ENCODE measurements around the gene B4GALT3.

The B4GALT3 gene

GRCh38 chr1:161196521-161197451, 19.5 kb upstream of the B4GALT3 start:
- TF ChIP-seq FOXK2 (IDR thresholded peaks at IDR 0.05) (no peak), SP1 (IDR thresholded peaks at IDR 0.05) (no peak), CTBP1 (IDR thresholded peaks at IDR 0.05; ENCODE audit: borderline replicate concordance) (no peak), ZNF384 (IDR thresholded peaks at IDR 0.05) (no peak), ARNT (IDR thresholded peaks at IDR 0.05) (no peak), L3MBTL2 (conservative IDR thresholded peaks at IDR 0.05) (no peak), BHLHE40 (IDR thresholded peaks at IDR 0.05; ENCODE audit: borderline replicate concordance) (no peak), ELF4 (IDR thresholded peaks at IDR 0.05) (no peak), SUZ12 (IDR thresholded peaks at IDR 0.05) (no peak), NFRKB (IDR thresholded peaks at IDR 0.05) (no peak), HDGF (IDR thresholded peaks at IDR 0.05; ENCODE audit: borderline replicate concordance) (no peak), FOXM1 (IDR thresholded peaks at IDR 0.05; ENCODE audit: borderline replicate concordance) (no peak)
- POLR2A ChIA-PET = interaction anchor here (1.0 kb wide), 1 partner anchor 193 kb away, joined by 3 read pairs; no protein-coding TSS in a partner anchor
- DNase-seq (ENCODE audit: extremely low spot score) = no peak
- CTCF ChIA-PET = interaction anchor here (0.6 kb wide), 1 partner anchor 194 kb away, joined by 3 read pairs; no protein-coding TSS in a partner anchor

DNA sequence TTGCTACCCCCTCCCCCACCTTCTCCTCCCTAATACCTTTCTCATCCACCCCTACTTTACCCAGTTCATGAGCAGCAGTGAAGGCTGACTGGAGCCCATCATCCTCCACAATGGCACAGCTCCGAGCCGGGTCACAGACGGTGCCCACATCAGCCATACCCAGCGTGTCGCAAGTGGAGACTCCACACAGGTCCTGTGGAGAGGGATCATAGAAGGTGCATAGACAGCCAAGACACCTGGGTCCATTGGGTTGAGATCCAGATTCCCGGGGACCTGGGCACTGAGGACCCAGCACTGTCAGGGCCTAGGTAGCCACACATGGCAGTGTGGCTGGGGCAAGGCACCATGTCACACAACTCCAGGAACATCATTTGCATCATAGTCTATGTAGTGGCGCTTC, 18.8 kb upstream of the B4GALT3 start:
- POLR2A ChIA-PET = no interaction called here
- CTCF ChIA-PET = no interaction called here
- DNase-seq (ENCODE audit: extremely low spot score) = no peak
- TF ChIP-seq TARDBP (IDR thresholded peaks at IDR 0.05) = no peak

DNA sequence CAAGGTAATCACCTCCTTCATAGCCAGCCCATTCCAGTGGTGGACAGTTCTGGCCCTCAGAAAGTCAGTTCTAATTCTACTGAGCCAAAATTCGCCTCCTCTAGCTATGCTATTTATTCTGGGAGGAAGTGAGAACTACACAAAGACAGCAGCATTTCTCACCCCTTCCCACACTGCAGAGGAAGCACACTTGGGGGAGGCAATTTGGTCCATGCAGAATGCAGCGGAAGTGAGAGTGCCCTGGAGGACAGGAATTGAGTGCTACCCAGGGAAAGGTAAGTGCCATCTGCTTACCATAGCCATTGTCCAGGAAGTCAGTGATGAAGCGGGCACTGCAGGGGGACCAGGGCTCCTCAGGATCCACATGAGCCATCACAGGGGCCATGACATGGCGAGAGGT, 17.9 kb upstream of the B4GALT3 start:
- ChIA-PET POLR2A (no interaction called here), CTCF (no interaction called here)
- TF ChIP-seq LEF1 (IDR thresholded peaks at IDR 0.05; ENCODE audit: borderline replicate concordance) (no peak), ZNF384 (IDR thresholded peaks at IDR 0.05) (no peak), SUZ12 (IDR thresholded peaks at IDR 0.05) (no peak), CTBP1 (IDR thresholded peaks at IDR 0.05; ENCODE audit: borderline replicate concordance) (no peak), NFRKB (IDR thresholded peaks at IDR 0.05) (no peak), FOXM1 (IDR thresholded peaks at IDR 0.05; ENCODE audit: borderline replicate concordance) (no peak), ELF4 (IDR thresholded peaks at IDR 0.05) (no peak), SP1 (IDR thresholded peaks at IDR 0.05) (no peak), HDGF (IDR thresholded peaks at IDR 0.05; ENCODE audit: borderline replicate concordance) (no peak), FOXK2 (IDR thresholded peaks at IDR 0.05) (no peak), ARNT (IDR thresholded peaks at IDR 0.05) (no peak), L3MBTL2 (conservative IDR thresholded peaks at IDR 0.05) (no peak), FOXA1 (IDR thresholded peaks at IDR 0.05) (no peak), PKNOX1 (IDR thresholded peaks at IDR 0.05) (no peak), TARDBP (IDR thresholded peaks at IDR 0.05) (no peak), BHLHE40 (IDR thresholded peaks at IDR 0.05; ENCODE audit: borderline replicate concordance) (no peak)
- no peak for DNase-seq (ENCODE audit: extremely low spot score)

- ChIA-PET POLR2A (interaction anchor here (2.4 kb wide), 1 partner anchor 9 kb away, joined by 13 read pairs; the partner anchor contains the start of gene NDUFS2), CTCF (interaction anchor here (0.5 to 1.8 kb wide), 2 partner anchors 8 to 10 kb away, joined by 3 to 9 read pairs; partner anchors contain the start of gene NDUFS2)
- DNase-seq (ENCODE audit: extremely low spot score) = no peak
- TF ChIP-seq ARNT (IDR thresholded peaks at IDR 0.05) (no peak), LEF1 (IDR thresholded peaks at IDR 0.05; ENCODE audit: borderline replicate concordance) (no peak), TARDBP (IDR thresholded peaks at IDR 0.05) (no peak), SUZ12 (IDR thresholded peaks at IDR 0.05) (no peak), PKNOX1 (IDR thresholded peaks at IDR 0.05) (no peak), ELF4 (IDR thresholded peaks at IDR 0.05) (no peak), NFRKB (IDR thresholded peaks at IDR 0.05) (no peak), L3MBTL2 (conservative IDR thresholded peaks at IDR 0.05) (no peak), FOXK2 (IDR thresholded peaks at IDR 0.05) (no peak), HDGF (IDR thresholded peaks at IDR 0.05; ENCODE audit: borderline replicate concordance) (no peak), SP1 (IDR thresholded peaks at IDR 0.05) (no peak), ZNF384 (IDR thresholded peaks at IDR 0.05) (no peak)
Observed at GRCh38 chr1:161193561-161194235, 16.4 kb upstream of the B4GALT3 start.

DNA sequence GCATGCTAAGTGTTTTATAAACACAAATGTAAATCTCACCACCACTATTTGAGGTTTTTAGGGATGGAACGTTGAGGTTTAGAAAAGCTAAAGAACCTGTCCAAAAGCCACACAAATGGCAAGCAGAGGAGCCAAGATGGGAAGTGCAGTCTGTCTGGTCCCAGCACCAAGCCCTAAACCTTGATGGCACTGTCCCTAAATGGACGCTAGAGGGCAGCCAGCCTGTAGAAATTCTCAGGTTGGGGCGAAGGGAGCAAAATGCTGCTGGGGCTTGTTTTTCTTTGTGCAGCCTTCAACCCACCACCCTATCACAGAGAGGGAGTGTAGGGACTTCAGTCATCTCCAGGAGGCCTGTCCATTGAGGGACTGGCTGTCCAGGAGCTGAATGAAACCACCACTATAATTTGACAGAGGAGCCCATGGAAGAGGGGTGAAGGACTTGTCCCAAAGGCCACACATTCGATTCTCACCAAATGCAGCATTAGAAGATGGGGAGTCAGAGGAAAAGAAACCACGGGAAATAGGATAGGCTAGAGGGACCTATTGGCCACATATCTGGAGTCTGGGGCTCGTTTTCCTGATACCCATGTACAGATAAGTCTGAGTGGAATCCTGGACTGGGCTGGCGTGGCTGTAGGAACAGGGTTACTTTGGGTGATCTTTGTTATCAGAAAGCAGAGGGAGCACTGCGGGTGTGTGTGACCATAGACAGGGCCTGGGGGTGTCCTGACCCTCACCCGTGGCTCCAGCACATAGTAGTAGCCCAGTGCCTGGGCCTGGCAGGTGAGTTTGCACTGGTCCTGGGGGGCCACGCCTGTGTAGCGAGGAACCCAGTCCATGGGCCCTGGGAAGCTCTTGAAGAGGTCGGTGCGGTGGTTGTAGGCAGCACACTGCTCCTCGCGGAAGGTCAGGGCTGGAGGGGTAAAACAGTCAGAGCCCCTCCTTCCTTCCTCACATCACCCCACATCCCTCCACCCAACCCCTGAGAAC, 15.5 kb upstream of the B4GALT3 start:
- DNase-seq (ENCODE audit: extremely low spot score) = peak; percentile 86
- TF ChIP-seq ARNT (IDR thresholded peaks at IDR 0.05) (no peak), FOXM1 (IDR thresholded peaks at IDR 0.05; ENCODE audit: borderline replicate concordance) (no peak), FOXK2 (IDR thresholded peaks at IDR 0.05) (no peak), HDGF (IDR thresholded peaks at IDR 0.05; ENCODE audit: borderline replicate concordance) (no peak), FOXA1 (IDR thresholded peaks at IDR 0.05) (no peak), NFRKB (IDR thresholded peaks at IDR 0.05) (no peak), ELF4 (IDR thresholded peaks at IDR 0.05) (no peak), TARDBP (IDR thresholded peaks at IDR 0.05) (no peak), ZNF384 (IDR thresholded peaks at IDR 0.05) (no peak)
- POLR2A ChIA-PET = interaction anchor here (2.4 kb wide), 1 partner anchor 10 kb away, joined by 13 read pairs; the partner anchor contains the start of gene NDUFS2
- CTCF ChIA-PET = interaction anchor here (0.5 to 2.2 kb wide), 6 partner anchors 9 to 181 kb away, joined by 3 to 9 read pairs (median 4); partner anchors contain the start of genes NDUFS2, PPOX and TOMM40L

All from HEK293T (cell line).